NCI-H1105 (cell line): ENCODE data around the gene TRIM49B.
"Not testable (repeated sequence)": the region's sequence is repeated elsewhere in the genome, so short reads cannot be mapped to it uniquely, and the experiment has no call there.

ENCODE experiments used
- DNase-seq: peaks from one replicate; lab custom pipeline; 2025; lab: John Stamatoyannopoulos, UW

TRIM49B gene, protein sequence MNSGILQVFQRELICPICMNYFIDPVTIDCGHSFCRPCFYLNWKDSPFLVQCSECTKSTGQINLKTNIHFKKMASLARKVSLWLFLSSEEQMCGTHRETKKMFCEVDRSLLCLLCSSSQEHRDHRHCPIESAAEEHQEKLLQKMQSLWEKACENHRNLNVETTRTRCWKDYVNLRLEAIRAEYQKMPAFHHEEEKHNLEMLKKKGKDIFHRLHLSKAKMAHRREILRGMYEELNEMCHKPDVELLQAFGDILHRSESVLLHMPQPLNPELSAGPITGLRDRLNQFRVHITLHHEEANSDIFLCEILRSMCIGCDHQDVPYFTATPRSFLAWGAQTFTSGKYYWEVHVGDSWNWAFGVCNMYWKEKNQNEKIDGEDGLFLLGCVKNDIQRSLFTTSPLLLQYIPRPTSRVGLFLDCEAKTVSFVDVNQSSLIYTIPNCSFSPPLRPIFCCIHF

DNA sequence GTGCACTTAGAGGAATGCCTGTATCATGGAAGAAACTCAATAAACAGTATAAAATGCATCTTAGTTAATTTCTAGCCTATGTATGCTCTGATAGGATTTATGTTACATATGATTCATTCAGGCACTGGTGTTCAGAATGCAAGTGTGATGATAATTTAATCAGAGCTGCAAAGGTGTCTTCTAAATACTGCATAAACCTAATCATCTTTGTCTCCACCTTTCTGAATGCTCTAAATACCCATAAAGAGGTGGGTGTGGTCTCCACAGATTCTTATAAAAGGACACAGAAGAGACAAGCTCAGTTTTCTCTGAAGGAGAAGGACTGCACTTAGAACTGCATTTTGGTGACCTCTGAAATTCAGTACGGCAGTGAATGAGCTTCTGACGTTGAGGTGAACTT, at the start of gene TRIM49B:
TSS of gene TRIM49B (plus strand) at position 301 of the 400 bp plus-strand sequence. CDS start 2,777 bp downstream, outside the sequence.
- not testable (repeated sequence) for DNase-seq

GRCh38 chr11:48983785-48984184, 44.8 kb upstream of the TRIM49B start, which contains the start of gene TRIM51G:
Gene TRIM51G (minus strand): TSS chr11:48983885. CDS start chr11:48981695, 2,190 bp downstream.
- not testable (repeated sequence) for DNase-seq

DNA sequence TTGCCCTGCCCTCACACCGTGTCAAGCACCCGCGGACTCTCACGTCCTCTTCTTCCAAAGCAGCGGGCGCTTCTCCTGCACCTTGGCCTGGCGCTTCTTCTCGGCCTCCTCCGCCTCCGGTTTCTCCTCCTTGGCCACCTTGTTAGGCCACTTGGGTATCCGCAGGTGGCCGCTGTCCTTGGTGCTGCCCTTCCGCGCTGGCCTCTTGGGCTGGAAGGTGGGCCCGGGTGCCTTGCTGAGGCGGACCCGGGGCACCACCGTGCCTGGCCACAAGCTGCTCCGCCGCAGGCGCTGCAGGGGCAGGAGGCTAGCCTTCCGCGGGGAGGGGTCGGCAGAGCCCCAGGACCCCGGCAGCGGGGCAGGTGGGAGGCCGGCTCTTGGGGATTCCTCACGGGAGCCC, 19.6 kb downstream of the TRIM49B start:
- DNase-seq = not testable (repeated sequence)

- DNase-seq = not testable (repeated sequence)
Observed at GRCh38 chr11:49049821-49050220, 21.2 kb downstream of the TRIM49B start.

DNA sequence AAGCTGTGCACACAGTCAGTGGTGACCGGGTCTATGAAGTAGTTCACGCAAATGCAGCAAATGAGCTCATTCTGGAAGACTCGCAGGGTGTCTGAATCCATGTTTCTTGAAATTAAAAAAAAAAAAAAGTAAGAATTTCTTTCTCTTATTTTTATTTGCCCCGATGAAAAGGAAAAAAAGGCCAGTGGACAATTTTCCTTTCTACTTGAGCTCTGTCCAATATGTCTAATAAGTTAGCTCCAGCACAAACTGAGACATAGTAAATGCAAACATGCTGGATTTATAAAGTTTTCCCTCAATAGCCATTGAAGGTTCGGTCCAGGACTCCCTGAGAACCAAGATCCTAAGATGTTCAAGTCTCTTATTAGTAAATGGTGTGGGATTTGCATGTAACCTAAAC, 30.4 kb downstream of the TRIM49B start, which contains the start of gene TRIM64C:
TSS of gene TRIM64C (minus strand) at position 101 of the 400 bp plus-strand sequence. CDS start at position 101, 0 bp downstream.
- DNase-seq = not testable (repeated sequence)

DNA sequence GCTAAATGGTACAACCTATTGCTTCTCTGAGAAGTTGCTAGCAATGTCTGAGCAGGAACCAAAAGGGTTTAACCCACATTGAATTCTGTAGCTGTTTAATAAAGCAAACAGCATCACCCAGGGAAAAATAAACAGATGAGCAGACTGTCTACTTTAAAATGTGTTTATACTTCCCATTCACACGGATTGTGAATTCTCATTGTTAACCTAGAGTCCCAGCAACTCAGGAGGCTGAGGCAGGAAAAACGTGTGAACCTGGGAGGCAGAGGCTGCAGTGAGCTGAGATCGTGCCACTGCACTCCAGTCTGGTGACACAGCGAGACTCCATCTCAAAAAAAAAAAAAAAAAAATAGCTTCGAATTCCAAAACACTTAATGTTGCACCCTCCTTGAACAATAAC, 41.3 kb downstream of the TRIM49B start:
- not testable (repeated sequence) for DNase-seq
